Central memory CD8-positive, alpha-beta T cell (primary cell): ENCODE data around the gene LKAAEAR1.
"Not testable (repeated sequence)": the region's sequence is repeated elsewhere in the genome, so short reads cannot be mapped to it uniquely, and the experiment has no call there.

Experiments used
- ATAC-seq: fragments of 150-1000 bp; cut with Tn5 transposase; replicated peaks from 2 replicates; pipeline ENCODE4 v1.10.0; 2022; ENCODE audit warnings: mild to moderate bottlenecking, moderate FRiP score, moderate number of reproducible peaks; ENCODE audit not compliant: poor library complexity, severe bottlenecking; ENCODE audit errors: extremely low read depth
- DNase-seq, 2 donors: peaks; one replicate each; pipeline ENCODE4 v3.0.0; 2021; ENCODE audit warnings: low spot score in 2 of 2
- H3K27ac Mint-ChIP-seq: one replicate; pipeline ENCODE4 v1.8.0; 2022; ENCODE audit warnings: low read depth, mild to moderate bottlenecking, moderate library complexity, mixed read lengths
- H3K27me3 Mint-ChIP-seq: one replicate; pipeline ENCODE4 v1.8.0; 2022; ENCODE audit warnings: mixed read lengths
- H3K36me3 Mint-ChIP-seq: one replicate; pipeline ENCODE4 v1.8.0; 2022; ENCODE audit warnings: mild to moderate bottlenecking, moderate library complexity, mixed read lengths; ENCODE audit not compliant: insufficient read depth
- H3K4me1 Mint-ChIP-seq: one replicate; pipeline ENCODE4 v1.8.0; 2022; ENCODE audit warnings: mixed read lengths
- H3K4me3 Mint-ChIP-seq: one replicate; pipeline ENCODE4 v1.8.0; 2022; ENCODE audit warnings: mild to moderate bottlenecking, moderate library complexity, mixed read lengths
- H3K9me3 Mint-ChIP-seq: one replicate; pipeline ENCODE4 v1.8.0; 2022; ENCODE audit warnings: mixed read lengths

LKAAEAR1 gene

DNA sequence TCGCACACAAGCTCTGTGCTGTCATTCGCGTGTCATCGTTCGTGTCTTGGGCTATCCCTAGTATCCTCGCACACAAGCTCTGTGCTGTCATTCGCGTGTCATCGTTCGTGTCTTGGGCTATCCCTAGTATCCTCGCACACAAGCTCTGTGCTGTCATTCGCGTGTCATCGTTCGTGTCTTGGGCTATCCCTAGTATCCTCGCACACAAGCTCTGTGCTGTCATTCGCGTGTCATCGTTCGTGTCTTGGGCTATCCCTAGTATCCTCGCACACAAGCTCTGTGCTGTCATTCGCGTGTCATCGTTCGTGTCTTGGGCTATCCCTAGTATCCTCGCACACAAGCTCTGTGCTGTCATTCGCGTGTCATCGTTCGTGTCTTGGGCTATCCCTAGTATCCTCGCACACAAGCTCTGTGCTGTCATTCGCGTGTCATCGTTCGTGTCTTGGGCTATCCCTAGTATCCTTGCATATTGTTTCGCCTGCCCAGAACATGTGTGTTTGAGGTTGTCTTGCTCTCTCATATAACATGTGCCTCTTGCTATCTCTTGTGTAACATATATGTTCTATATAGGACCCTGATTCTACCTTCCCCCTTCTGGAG, 3.1 kb upstream of the LKAAEAR1 start:
- not testable (repeated sequence) for H3K4me3 Mint-ChIP-seq, H3K36me3 Mint-ChIP-seq, H3K27ac Mint-ChIP-seq, ATAC-seq, H3K27me3 Mint-ChIP-seq, H3K9me3 Mint-ChIP-seq, DNase-seq
- H3K4me1 Mint-ChIP-seq: peaks cover 18% of the 10 kb centered on the region

DNA sequence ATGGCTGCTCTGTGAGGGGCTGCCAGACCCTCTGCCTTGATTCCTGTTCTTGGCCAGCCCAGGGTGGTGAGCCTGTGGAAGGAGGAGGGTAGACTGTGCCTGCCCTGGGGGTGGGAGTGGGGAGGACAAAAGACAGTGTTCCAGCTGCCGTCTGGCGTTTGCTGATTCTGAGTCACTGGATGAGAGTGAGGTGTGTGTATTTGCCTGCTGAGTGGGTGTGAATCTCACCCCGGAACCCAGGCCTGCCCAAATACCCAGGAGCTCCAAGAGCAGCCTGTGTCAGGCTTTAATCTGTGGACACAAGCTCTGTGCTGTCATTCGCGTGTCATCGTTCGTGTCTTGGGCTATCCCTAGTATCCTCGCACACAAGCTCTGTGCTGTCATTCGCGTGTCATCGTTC, 2.6 kb upstream of the LKAAEAR1 start:
- Mint-ChIP-seq H3K27me3 (no peaks in the 10 kb centered on the region), H3K4me3 (no peak overlapping the region), H3K27ac (no peak overlapping the region), H3K9me3 (no peaks in the 10 kb centered on the region), H3K4me1 (peaks cover 24% of the 10 kb centered on the region), H3K36me3 (peaks cover 6% of the 10 kb centered on the region)
- no peak for DNase-seq
- ATAC-seq: no peak

GRCh38 chr20:64084685-64085152, 521 bp upstream of the LKAAEAR1 start:
- H3K4me1 Mint-ChIP-seq: peaks cover 36% of the 10 kb centered on the region
- ATAC-seq: no peak
- no peaks in the 10 kb centered on the region for H3K9me3 Mint-ChIP-seq
- no peak overlapping the region for H3K27ac Mint-ChIP-seq
- H3K27me3 Mint-ChIP-seq: no peaks in the 10 kb centered on the region
- peak overlapping the region; percentile 86 for H3K4me3 Mint-ChIP-seq
- no peak for DNase-seq
- H3K36me3 Mint-ChIP-seq: peaks cover 8% of the 10 kb centered on the region

GRCh38 chr20:64083378-64083803, 807 bp downstream of the LKAAEAR1 start:
- H3K27ac Mint-ChIP-seq: no peak overlapping the region
- ATAC-seq: peak; percentile 42
- peaks cover 8% of the 10 kb centered on the region for H3K36me3 Mint-ChIP-seq
- H3K9me3 Mint-ChIP-seq: no peaks in the 10 kb centered on the region
- peaks cover 41% of the 10 kb centered on the region for H3K4me1 Mint-ChIP-seq
- DNase-seq: peak in 1 of 2 donors; percentile 44
- peak overlapping the region; percentile 78 for H3K4me3 Mint-ChIP-seq
- H3K27me3 Mint-ChIP-seq: no peaks in the 10 kb centered on the region

DNA sequence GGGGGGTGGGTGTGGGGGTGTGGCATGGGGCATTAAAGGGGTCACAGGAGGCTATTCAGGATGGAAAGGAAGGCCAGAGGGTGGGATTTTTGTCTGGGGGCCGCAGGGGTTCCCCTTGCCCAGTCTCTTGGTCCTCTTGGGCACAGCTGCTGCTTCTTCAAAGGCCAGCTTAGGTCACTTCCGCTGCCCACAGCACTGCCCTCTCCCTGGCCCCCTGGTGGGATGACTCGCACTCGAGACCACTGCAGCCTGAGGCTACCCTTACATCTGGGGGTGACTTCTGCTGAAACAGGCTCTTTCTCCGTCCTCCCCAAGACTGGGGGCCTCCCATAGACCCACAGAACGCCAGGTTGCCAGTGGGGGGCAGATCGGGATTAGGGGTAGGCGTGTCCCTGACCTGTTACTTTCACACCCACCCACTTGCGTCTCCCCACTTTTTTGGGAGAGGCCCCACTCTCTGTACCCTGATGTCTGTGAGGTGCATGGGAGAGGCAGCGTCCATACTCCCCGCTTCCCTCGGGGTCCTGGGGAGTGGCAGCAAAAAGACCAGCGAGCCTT, 1.3 kb downstream of the LKAAEAR1 start:
- ATAC-seq: no peak
- Mint-ChIP-seq H3K27ac (no peak overlapping the region), H3K36me3 (peaks cover 8% of the 10 kb centered on the region), H3K27me3 (no peaks in the 10 kb centered on the region), H3K4me1 (peaks cover 43% of the 10 kb centered on the region), H3K9me3 (no peaks in the 10 kb centered on the region), H3K4me3 (peak overlapping the region; percentile 78)
- DNase-seq: no peak

DNA sequence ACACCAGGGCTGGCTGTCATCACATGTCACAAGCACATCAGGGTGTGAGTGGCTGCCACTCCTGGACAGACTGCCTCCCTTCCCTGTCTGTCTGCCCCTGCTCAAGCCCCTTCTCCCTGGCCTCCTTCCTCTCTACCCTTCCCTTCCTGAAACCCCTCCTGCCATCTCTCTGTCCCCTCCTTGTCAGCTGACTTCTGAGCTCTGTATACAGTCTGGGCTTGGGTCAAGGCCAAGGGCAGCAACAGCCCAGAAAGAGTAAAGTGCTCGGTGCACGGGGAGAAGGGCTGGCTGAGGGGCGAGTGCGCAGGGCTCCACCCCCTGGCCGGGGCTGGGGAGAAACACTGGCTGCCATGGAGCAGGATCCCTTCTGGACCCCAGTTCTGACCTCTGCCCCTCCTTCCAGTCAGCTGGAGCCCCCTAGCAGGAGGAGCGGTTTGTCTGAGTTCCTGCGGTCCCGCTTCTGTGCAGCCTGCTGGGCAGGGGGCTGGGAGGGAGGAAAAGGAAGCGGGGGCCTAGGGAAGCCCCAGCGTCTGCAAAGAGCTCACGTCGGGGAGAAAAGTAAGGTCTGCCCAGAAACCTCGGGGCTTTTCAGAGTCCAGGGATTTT, 2.0 kb downstream of the LKAAEAR1 start:
- no peaks in the 10 kb centered on the region for H3K9me3 Mint-ChIP-seq
- H3K4me3 Mint-ChIP-seq: peak overlapping the region; percentile 78
- DNase-seq: no peak
- no peaks in the 10 kb centered on the region for H3K27me3 Mint-ChIP-seq
- peak overlapping the region; percentile 71 for H3K27ac Mint-ChIP-seq
- no peak for ATAC-seq
- H3K36me3 Mint-ChIP-seq: peaks cover 9% of the 10 kb centered on the region
- peaks cover 50% of the 10 kb centered on the region for H3K4me1 Mint-ChIP-seq

- ATAC-seq (no peak), DNase-seq (no peak)
- Mint-ChIP-seq H3K4me1 (peaks cover 53% of the 10 kb centered on the region), H3K27me3 (no peaks in the 10 kb centered on the region), H3K36me3 (peaks cover 10% of the 10 kb centered on the region), H3K9me3 (no peaks in the 10 kb centered on the region), H3K27ac (peak overlapping the region; percentile 71), H3K4me3 (peak overlapping the region; percentile 78)
Observed at GRCh38 chr20:64081624-64081964, 2.6 kb downstream of the LKAAEAR1 start.

DNA sequence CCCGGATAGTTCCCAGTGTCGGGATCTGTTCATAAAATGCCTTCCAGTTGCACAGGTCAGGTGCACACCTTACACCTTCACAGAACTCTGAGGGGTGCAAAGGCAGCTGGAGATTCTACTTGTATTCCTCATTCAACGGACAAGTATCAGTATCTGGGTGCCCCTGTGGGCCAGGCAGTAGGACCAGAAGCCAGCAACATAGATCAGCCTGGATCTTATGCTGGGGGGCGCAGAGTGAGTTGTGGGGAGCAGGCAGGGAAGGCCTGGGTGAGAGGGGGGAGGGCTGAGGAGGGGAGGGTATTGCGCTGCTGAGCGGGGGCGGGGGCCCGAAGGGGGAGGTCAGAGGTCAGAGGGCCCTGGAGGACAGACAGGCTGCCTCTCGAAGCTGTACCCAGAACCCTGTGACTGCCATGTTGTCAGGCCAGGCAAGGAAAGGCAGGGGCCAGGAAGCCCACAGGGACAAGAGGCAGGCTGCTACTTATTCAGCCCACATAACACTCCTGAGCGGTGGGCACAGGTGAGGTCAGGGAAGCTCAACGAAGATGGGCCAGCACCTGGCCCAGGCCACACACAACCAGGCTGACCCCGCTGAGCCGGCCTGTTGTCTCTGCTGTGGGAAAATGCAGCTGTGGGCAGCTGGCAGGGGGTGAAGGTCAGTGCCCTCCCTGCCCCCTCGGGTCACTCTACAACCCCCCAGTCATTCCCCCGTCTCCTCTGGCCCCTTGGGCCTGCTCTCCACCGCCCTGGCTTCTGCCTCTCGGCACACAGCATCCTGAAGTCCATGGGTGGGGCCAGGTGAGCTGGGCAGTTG, 3.2 kb downstream of the LKAAEAR1 start:
- Mint-ChIP-seq H3K4me1 (peaks cover 53% of the 10 kb centered on the region), H3K27ac (peak overlapping the region; percentile 71), H3K4me3 (peak overlapping the region; percentile 78), H3K27me3 (no peaks in the 10 kb centered on the region), H3K36me3 (peaks cover 10% of the 10 kb centered on the region), H3K9me3 (no peaks in the 10 kb centered on the region)
- DNase-seq (no peak), ATAC-seq (no peak)

GRCh38 chr20:64080013-64080812, 4.0 kb downstream of the LKAAEAR1 start, which contains the start of gene OPRL1:
Gene OPRL1, plus strand, starts transcription at chr20:64080082. Its CDS starts 12,639 bp downstream, at chr20:64092721.
- H3K27ac Mint-ChIP-seq: peak within 1 kb of the TSS; percentile 70
- H3K4me3 Mint-ChIP-seq: peak within 1 kb of the TSS; percentile 93
- peak; percentile 47 for ATAC-seq
- peak in 1 of 2 donors; percentile 55 for DNase-seq
- H3K4me1 Mint-ChIP-seq: peaks cover 60% of the 10 kb centered on the region
- H3K9me3 Mint-ChIP-seq: no peaks in the 10 kb centered on the region
- no peaks in the 10 kb centered on the region for H3K27me3 Mint-ChIP-seq
- H3K36me3 Mint-ChIP-seq: peaks cover 10% of the 10 kb centered on the region

GRCh38 chr20:64079273-64080012, 4.8 kb downstream of the LKAAEAR1 start, which contains the start of gene RGS19:
Gene RGS19, minus strand, starts transcription at chr20:64079518. Its CDS starts 2,632 bp downstream, at chr20:64076886.
- peak; percentile 24 for ATAC-seq
- peaks cover 57% of the 10 kb centered on the region for H3K4me1 Mint-ChIP-seq
- peak within 1 kb of the TSS; percentile 93 for H3K4me3 Mint-ChIP-seq

GRCh38 chr20:64078934-64079272, 5.3 kb downstream of the LKAAEAR1 start:
- peaks cover 52% of the 10 kb centered on the region for H3K4me1 Mint-ChIP-seq
- DNase-seq (no peak), ATAC-seq (no peak)

More at GRCh38 chr20:64079273-64080012, 4.8 kb downstream of the LKAAEAR1 start, which contains the start of gene RGS19:
- H3K9me3 Mint-ChIP-seq: no peaks in the 10 kb centered on the region
- H3K36me3 Mint-ChIP-seq: peaks cover 13% of the 10 kb centered on the region
- H3K27me3 Mint-ChIP-seq: no peaks in the 10 kb centered on the region
- peak; percentile 40 to 48 for DNase-seq
- peak within 1 kb of the TSS; percentile 70 for H3K27ac Mint-ChIP-seq

More at GRCh38 chr20:64078934-64079272, 5.3 kb downstream of the LKAAEAR1 start:
- Mint-ChIP-seq H3K4me3 (peak overlapping the region; percentile 93), H3K27ac (peak overlapping the region; percentile 70), H3K9me3 (no peaks in the 10 kb centered on the region), H3K36me3 (peaks cover 14% of the 10 kb centered on the region), H3K27me3 (no peaks in the 10 kb centered on the region)
